ENCODE measurements around the gene GRID1. TPM values are rescaled to one million over a fixed set of nuclear protein-coding genes. Genes with fewer than 3 reads are reported as not detected.

Gene GRID1
- total RNA-seq, 1 donor from 2014 or later = not detected

DNA sequence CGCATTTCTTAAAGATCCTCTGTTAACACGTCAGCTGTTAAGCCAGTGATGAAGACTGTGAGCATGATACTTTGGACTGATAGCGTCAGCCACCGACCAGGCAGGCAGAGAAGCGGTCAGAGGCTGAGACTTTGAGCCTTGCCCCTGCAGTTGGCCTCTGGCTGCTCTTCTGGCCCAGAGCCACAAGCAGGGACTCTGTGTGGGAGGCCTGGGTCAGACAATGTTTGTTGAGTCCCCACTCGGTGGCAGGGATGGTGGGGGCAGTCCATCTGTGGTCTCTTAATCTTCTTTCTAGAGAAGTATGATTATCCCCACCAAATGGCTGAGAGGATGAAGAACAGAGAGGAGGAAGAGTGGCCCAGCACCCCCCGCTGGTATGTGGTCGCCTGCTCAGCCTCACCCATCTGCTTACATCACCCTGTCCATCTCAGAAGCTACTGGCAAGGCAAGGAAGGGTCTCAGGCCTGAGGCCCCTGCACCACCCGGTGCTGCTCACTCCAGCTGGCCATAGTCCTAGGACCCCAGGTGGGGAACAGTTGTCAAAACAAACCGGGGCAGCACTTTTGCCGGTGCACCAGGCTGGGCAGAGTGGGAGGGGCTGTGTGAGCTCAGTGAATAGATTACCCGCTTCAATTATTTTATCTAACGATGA, 202.9 kb downstream of the GRID1 start:
- H3K27me3 Mint-ChIP-seq = no peaks in the 10 kb centered on the region
- ATAC-seq (ENCODE audit: low read depth) = no peak
- no peak for DNase-seq
- no peak overlapping the region for H3K4me3 Mint-ChIP-seq
- no peaks in the 10 kb centered on the region for H3K4me1 Mint-ChIP-seq
- ChIA-PET CTCF (no interaction called here), POLR2A (no interaction called here)
- no peak overlapping the region for H3K27ac Mint-ChIP-seq
- intact Hi-C loops (cut with micrococcal nuclease) = no loop called here
- H3K9me3 Mint-ChIP-seq = no peaks in the 10 kb centered on the region
- TF ChIP-seq, protein P1, sequence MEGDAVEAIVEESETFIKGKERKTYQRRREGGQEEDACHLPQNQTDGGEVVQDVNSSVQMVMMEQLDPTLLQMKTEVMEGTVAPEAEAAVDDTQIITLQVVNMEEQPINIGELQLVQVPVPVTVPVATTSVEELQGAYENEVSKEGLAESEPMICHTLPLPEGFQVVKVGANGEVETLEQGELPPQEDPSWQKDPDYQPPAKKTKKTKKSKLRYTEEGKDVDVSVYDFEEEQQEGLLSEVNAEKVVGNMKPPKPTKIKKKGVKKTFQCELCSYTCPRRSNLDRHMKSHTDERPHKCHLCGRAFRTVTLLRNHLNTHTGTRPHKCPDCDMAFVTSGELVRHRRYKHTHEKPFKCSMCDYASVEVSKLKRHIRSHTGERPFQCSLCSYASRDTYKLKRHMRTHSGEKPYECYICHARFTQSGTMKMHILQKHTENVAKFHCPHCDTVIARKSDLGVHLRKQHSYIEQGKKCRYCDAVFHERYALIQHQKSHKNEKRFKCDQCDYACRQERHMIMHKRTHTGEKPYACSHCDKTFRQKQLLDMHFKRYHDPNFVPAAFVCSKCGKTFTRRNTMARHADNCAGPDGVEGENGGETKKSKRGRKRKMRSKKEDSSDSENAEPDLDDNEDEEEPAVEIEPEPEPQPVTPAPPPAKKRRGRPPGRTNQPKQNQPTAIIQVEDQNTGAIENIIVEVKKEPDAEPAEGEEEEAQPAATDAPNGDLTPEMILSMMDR (IDR thresholded peaks at IDR 0.05) = no peak
- no peaks in the 10 kb centered on the region for H3K36me3 Mint-ChIP-seq (ENCODE audit: low read depth)

DNA sequence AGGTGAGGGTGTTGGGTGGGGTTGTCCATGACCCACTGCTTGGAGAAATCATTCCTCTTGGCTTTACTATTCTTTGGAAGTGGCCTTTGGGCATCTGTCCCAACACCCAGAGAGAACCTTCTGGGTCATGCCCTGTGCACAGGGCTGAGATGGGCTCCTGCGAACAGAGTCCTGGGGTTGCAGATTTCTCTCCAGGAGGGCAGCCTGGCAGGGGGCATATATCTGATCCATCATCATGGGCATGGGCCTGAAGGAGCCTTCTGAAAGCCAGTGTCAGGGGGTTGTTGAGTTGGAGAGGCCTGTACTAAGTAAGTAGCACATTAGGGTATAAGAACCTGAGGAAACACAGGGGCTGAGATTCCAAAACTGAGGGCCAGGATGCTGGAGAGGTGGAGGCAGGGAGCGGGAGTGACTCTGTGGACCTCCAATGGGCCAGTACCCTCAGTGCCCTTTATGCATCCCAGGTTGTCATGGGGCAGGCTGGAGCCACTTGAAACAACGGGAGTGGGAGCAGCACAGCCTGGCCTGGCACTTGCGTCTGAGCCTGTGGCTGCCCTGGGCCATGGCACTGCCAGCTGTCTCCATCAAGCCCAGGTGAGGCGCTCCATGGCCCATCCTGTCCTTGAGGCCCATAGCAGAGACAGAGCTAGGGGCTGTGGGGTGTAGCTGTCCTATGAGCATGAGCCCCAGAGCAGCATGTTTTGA, 203.7 kb downstream of the GRID1 start:
- DNase-seq (no peak), ATAC-seq (ENCODE audit: low read depth) (no peak)
- H3K36me3 Mint-ChIP-seq (ENCODE audit: low read depth) = no peaks in the 10 kb centered on the region
- ChIA-PET POLR2A (no interaction called here), CTCF (no interaction called here)
- no peaks in the 10 kb centered on the region for H3K4me1 Mint-ChIP-seq
- no peaks in the 10 kb centered on the region for H3K9me3 Mint-ChIP-seq
- no peaks in the 10 kb centered on the region for H3K27me3 Mint-ChIP-seq
- intact Hi-C loops (cut with micrococcal nuclease) = no loop called here
- TF ChIP-seq, protein P1 (IDR thresholded peaks at IDR 0.05) = no peak
- no peak overlapping the region for H3K27ac Mint-ChIP-seq
- no peak overlapping the region for H3K4me3 Mint-ChIP-seq

DNA sequence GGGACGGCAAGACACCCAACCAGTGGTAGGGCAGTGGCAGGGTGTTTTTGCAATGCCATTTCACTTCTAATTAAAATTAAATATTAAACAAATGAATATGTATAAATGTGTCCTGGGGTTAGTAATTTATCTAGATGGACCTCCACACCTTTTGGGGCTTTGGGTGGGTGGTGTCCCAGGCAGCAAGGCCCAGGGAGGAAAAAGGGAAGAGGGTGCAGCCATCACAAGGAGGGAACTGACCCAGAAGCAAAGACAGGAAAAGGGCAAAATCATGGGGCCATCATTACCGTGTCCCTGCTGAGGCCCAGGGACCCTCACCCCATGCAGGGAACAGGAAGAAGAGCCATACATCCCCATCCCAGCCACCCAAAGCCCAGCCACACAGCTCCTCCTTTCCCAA, 204.6 kb downstream of the GRID1 start:
- no peak overlapping the region for H3K4me3 Mint-ChIP-seq
- POLR2A ChIA-PET = no interaction called here
- no peak overlapping the region for H3K27ac Mint-ChIP-seq
- no peaks in the 10 kb centered on the region for H3K27me3 Mint-ChIP-seq
- no peaks in the 10 kb centered on the region for H3K4me1 Mint-ChIP-seq
- H3K9me3 Mint-ChIP-seq = no peaks in the 10 kb centered on the region
- no peak for DNase-seq
- intact Hi-C loops (cut with micrococcal nuclease) = no loop called here
- TF ChIP-seq, protein P1 (IDR thresholded peaks at IDR 0.05) = no peak
- CTCF ChIA-PET = no interaction called here
- no peaks in the 10 kb centered on the region for H3K36me3 Mint-ChIP-seq (ENCODE audit: low read depth)
- no peak for ATAC-seq (ENCODE audit: low read depth)

DNA sequence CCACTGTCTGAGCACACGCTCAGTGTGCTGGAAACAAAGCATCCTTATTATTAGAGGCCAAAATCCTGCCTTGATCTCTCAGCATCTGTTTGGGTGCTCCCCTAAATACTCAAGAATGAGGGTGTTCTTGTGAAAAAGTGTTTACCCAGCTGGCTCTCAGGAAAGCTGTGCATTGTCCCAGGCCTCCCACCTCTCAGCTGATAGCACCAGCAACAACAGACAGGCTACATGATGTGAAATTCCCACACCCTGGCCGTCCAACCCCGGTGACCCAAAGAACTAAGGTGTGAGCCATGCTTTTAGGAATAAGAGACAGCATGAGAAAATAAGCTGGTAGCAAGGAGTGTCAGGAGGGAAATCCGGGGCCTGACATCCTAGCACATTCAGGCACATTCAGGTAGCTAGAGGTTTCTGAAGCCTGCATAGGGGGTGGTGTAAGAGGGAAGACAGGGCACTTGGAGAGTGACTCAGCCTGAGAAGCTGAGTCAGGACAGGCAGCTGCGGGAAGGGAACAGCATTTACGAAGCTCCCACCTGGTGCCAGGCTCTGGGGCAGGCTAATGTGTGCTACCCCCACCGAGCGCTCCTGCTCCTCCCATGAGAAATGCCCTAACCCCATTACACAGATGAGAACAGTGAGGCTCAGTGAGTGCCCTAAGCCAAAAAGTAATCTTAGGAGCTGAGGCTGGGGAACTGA, 205.6 kb downstream of the GRID1 start:
- ChIA-PET POLR2A (no interaction called here), CTCF (no interaction called here)
- no peak for DNase-seq
- intact Hi-C loops (cut with micrococcal nuclease) = no loop called here
- TF ChIP-seq, protein P1 (IDR thresholded peaks at IDR 0.05) = no peak
- Mint-ChIP-seq H3K9me3 (no peaks in the 10 kb centered on the region), H3K4me3 (no peak overlapping the region), H3K27ac (no peak overlapping the region), H3K27me3 (no peaks in the 10 kb centered on the region), H3K4me1 (no peaks in the 10 kb centered on the region), H3K36me3 (ENCODE audit: low read depth) (no peaks in the 10 kb centered on the region)
- no peak for ATAC-seq (ENCODE audit: low read depth)

DNA sequence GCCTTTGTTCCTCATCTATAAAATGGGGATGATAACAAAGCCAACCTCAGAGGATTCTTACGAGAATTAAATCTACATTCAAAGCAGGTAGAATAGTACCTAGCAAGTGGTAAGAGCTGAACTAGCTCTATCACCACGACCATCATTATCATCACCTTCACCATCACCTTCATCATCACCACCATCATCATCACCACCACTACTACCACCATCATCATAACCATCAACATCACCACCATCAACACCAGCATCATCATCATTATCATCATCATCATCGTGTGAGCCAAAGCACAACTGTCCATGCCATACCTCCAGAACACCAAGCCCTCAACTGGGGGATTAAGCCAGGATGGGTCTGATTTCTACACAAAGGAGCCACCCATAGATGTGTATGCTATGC, 206.8 kb downstream of the GRID1 start:
- TF ChIP-seq, protein P1 (IDR thresholded peaks at IDR 0.05) = no peak
- Mint-ChIP-seq H3K27ac (no peak overlapping the region), H3K9me3 (no peaks in the 10 kb centered on the region), H3K4me1 (no peaks in the 10 kb centered on the region), H3K4me3 (no peak overlapping the region), H3K27me3 (peaks cover under 1% of the 10 kb centered on the region), H3K36me3 (ENCODE audit: low read depth) (no peaks in the 10 kb centered on the region)
- ChIA-PET POLR2A (no interaction called here), CTCF (no interaction called here)
- intact Hi-C loops (cut with micrococcal nuclease) = no loop called here
- ATAC-seq (ENCODE audit: low read depth) = no peak
- DNase-seq = no peak

Data from activated B cell treated with CpG ODN at 0.5 μM for 24 hours (primary cell).